Neural progenitor cell (in vitro differentiated cells): Measurements from ENCODE around the gene OXLD1. TPM values are rescaled to one million over a fixed set of nuclear protein-coding genes. Genes with fewer than 3 reads are reported as not detected.

ENCODE experiments used
- DNase-seq: peaks from one replicate; pipeline ENCODE4 v3.0.0-alpha.2; 2016; ENCODE audit warnings: low spot score
- H2AFZ ChIP-seq: fragments of 200-600 bp; sonication (generic); replicated peaks from 2 replicates; pipeline ENCODE4 v1.6.1; 2016; ENCODE audit warnings: antibody characterized with exemption
- H3F3A ChIP-seq: fragments of 200-600 bp; sonication (generic); 2 replicates; pipeline ENCODE4 v1.6.1; 2016; ENCODE audit warnings: antibody characterized with exemption, low read depth
- H3K27ac ChIP-seq: fragments of 200-600 bp; sonication (generic); 2 replicates; pipeline ENCODE4 v1.5.1; 2016; ENCODE audit warnings: mild to moderate bottlenecking
- H3K27me3 ChIP-seq: fragments of 200-600 bp; sonication (generic); 2 replicates; pipeline ENCODE4 v1.6.1; 2016; ENCODE audit warnings: mild to moderate bottlenecking, moderate library complexity
- H3K36me3 ChIP-seq: fragments of 200-600 bp; sonication (generic); 2 replicates; pipeline ENCODE4 v1.5.1; 2016
- H3K4me1 ChIP-seq: fragments of 200-600 bp; sonication (generic); 2 replicates; pipeline ENCODE4 v1.6.1; 2016; ENCODE audit warnings: mixed run types
- H3K4me2 ChIP-seq: fragments of 200-600 bp; sonication (generic); 2 replicates; pipeline ENCODE4 v1.6.1; 2016
- H3K4me3 ChIP-seq: fragments of 200-600 bp; sonication (generic); 2 replicates; pipeline ENCODE4 v1.5.1; 2016
- H3K79me2 ChIP-seq: fragments of 200-600 bp; sonication (generic); 2 replicates; pipeline ENCODE4 v1.6.1; 2016; ENCODE audit warnings: low read depth
- H3K9ac ChIP-seq: fragments of 200-600 bp; sonication (generic); 2 replicates; pipeline ENCODE4 v1.6.1; 2016
- H3K9me3 ChIP-seq: fragments of 200-600 bp; sonication (generic); 2 replicates; pipeline ENCODE4 v1.5.1; 2016; ENCODE audit warnings: low read depth
- H4K20me1 ChIP-seq: fragments of 200-600 bp; sonication (generic); 2 replicates; pipeline ENCODE4 v1.6.1; 2016; ENCODE audit warnings: low read depth
- H3K27ac Mint-ChIP-seq: 3 replicates; pipeline ENCODE4 v1.8.0; 2021; ENCODE audit warnings: mixed read lengths
- H3K27me3 Mint-ChIP-seq: 2 replicates; pipeline ENCODE4 v1.8.0; 2022; ENCODE audit warnings: low read depth, mild to moderate bottlenecking, inconsistent platforms, moderate library complexity, mixed read lengths; ENCODE audit not compliant: insufficient read depth
- H3K36me3 Mint-ChIP-seq: 3 replicates; pipeline ENCODE4 v1.8.0; 2021; ENCODE audit warnings: mixed read lengths
- H3K4me1 Mint-ChIP-seq: 3 replicates; pipeline ENCODE4 v1.8.0; 2021; ENCODE audit warnings: mixed read lengths
- H3K4me3 Mint-ChIP-seq: 3 replicates; pipeline ENCODE4 v1.8.0; 2021; ENCODE audit warnings: mild to moderate bottlenecking, moderate library complexity, mixed read lengths
- H3K9me3 Mint-ChIP-seq: 3 replicates; pipeline ENCODE4 v1.8.0; 2020; ENCODE audit warnings: mixed read lengths
- CTCF ChIP-seq: fragments of 200-600 bp; sonication (generic); IDR thresholded peaks from 2 replicates; pipeline ENCODE4 v1.5.1; 2017; ENCODE audit warnings: antibody characterized with exemption, mild to moderate bottlenecking
- EZH2 ChIP-seq: fragments of 200-600 bp; sonication (generic); IDR thresholded peaks from 2 replicates; pipeline ENCODE4 v1.6.1; 2017; ENCODE audit warnings: antibody characterized with exemption, mild to moderate bottlenecking, moderate library complexity
- EZH2phosphoT487 ChIP-seq: fragments of 200-600 bp; sonication (generic); IDR thresholded peaks from 2 replicates; pipeline ENCODE4 v1.6.1; 2017; ENCODE audit warnings: antibody characterized with exemption
- total RNA-seq: library from RNA; depleted of rRNA; stranded (reverse); fragments of >200 nt; gene quantifications from 2 replicates; pipeline ENCODE4 v1.2.3, GENCODE V29; 2015; ENCODE audit warnings: low replicate concordance

OXLD1 gene
- 11.9 and 51.4 TPM in 2 replicates for total RNA-seq

- Histone ChIP-seq H3F3A (peaks cover 17% of the 10 kb centered on the region), H3K27me3 (no peaks in the 10 kb centered on the region), H3K79me2 (peaks cover 49% of the 10 kb centered on the region), H2AFZ (peak within 1 kb of the TSS; percentile 68), H4K20me1 (peaks cover 3% of the 10 kb centered on the region), H3K36me3 (peaks cover 6% of the 10 kb centered on the region), H3K4me1 (peaks cover 13% of the 10 kb centered on the region), H3K9ac (peak within 1 kb of the TSS; percentile 90), H3K4me3 (peak within 1 kb of the TSS; percentile 99), H3K9me3 (no peaks in the 10 kb centered on the region), H3K4me2 (peak within 1 kb of the TSS; percentile 97), H3K27ac (peak within 1 kb of the TSS; percentile 74)
- H3K27me3 Mint-ChIP-seq, result peaks cover 3% of the 10 kb centered on the region
- DNase-seq, result peak; percentile 98
- H3K27ac Mint-ChIP-seq, result peak within 1 kb of the TSS; percentile 88
- peak within 1 kb of the TSS; percentile 96 for H3K4me3 Mint-ChIP-seq
- peaks cover 9% of the 10 kb centered on the region for H3K36me3 Mint-ChIP-seq
- H3K4me1 Mint-ChIP-seq, result peaks cover 21% of the 10 kb centered on the region
- H3K9me3 Mint-ChIP-seq, result no peaks in the 10 kb centered on the region
- TF ChIP-seq EZH2phosphoT487, result no peak
- no peak for TF ChIP-seq EZH2
- no peak for TF ChIP-seq CTCF
Measured at GRCh38 chr17:81666342-81667191, at the start of gene OXLD1, which contains the start of gene CCDC137. Gene OXLD1, minus strand, starts transcription at chr17:81666605. Its CDS starts 28 bp downstream, at chr17:81666577. Gene CCDC137, plus strand, starts transcription at chr17:81666737. Its CDS starts 30 bp downstream, at chr17:81666767.

GRCh38 chr17:81715107-81715871 lies 48.9 kb upstream of the OXLD1 start:
- H3F3A ChIP-seq, result peaks cover 22% of the 10 kb centered on the region
- H3K9me3 Mint-ChIP-seq, result no peaks in the 10 kb centered on the region
- peaks cover 12% of the 10 kb centered on the region for H3K79me2 ChIP-seq
- no peak overlapping the region for H3K4me2 ChIP-seq
- H3K4me1 Mint-ChIP-seq, result peaks cover 24% of the 10 kb centered on the region
- peaks cover 16% of the 10 kb centered on the region for H3K27me3 ChIP-seq
- H3K27ac Mint-ChIP-seq, result no peak overlapping the region
- H3K27ac ChIP-seq, result no peak overlapping the region
- H3K27me3 Mint-ChIP-seq, result peaks cover 4% of the 10 kb centered on the region
- no peak overlapping the region for H3K4me3 ChIP-seq
- H2AFZ ChIP-seq, result no peak overlapping the region
- no peak for TF ChIP-seq EZH2phosphoT487
- H3K36me3 Mint-ChIP-seq, result peaks cover 2% of the 10 kb centered on the region
- no peak overlapping the region for H3K9ac ChIP-seq
- H3K9me3 ChIP-seq, result no peaks in the 10 kb centered on the region
- DNase-seq, result no peak
- H3K4me3 Mint-ChIP-seq, result no peak overlapping the region
- H3K4me1 ChIP-seq, result peaks cover 28% of the 10 kb centered on the region
- peaks cover 23% of the 10 kb centered on the region for H4K20me1 ChIP-seq
- H3K36me3 ChIP-seq, result no peaks in the 10 kb centered on the region

- Mint-ChIP-seq H3K4me1 (peaks cover 24% of the 10 kb centered on the region), H3K4me3 (peak overlapping the region; percentile 64), H3K27ac (no peak overlapping the region), H3K36me3 (peaks cover 2% of the 10 kb centered on the region), H3K9me3 (no peaks in the 10 kb centered on the region), H3K27me3 (peaks cover 4% of the 10 kb centered on the region)
- Histone ChIP-seq H4K20me1 (peaks cover 23% of the 10 kb centered on the region), H2AFZ (no peak overlapping the region), H3K4me2 (peak overlapping the region; percentile 100), H3K27me3 (peaks cover 21% of the 10 kb centered on the region), H3K79me2 (peaks cover 12% of the 10 kb centered on the region), H3K4me3 (no peak overlapping the region), H3K9ac (no peak overlapping the region), H3K27ac (no peak overlapping the region), H3K9me3 (no peaks in the 10 kb centered on the region), H3K4me1 (peaks cover 33% of the 10 kb centered on the region), H3K36me3 (no peaks in the 10 kb centered on the region), H3F3A (peaks cover 28% of the 10 kb centered on the region)
- no peak for TF ChIP-seq CTCF
- TF ChIP-seq EZH2, result no peak
- TF ChIP-seq EZH2phosphoT487, result no peak
- DNase-seq, result no peak
Measured at GRCh38 chr17:81714412-81715106, 48.2 kb upstream of the OXLD1 start.
